GM12865 (cell line): ENCODE results near the gene MRPL9.
"Not testable (repeated sequence)": the region's sequence is repeated elsewhere in the genome, so short reads cannot be mapped to it uniquely, and the experiment has no call there.

Experiments
- DNase-seq: peaks from one replicate; pipeline ENCODE4 v3.0.0; 2010; ENCODE audit warnings: low read depth
- H3K4me3 ChIP-seq: 2 replicates; pipeline ENCODE4 v1.5.1; 2011; ENCODE audit warnings: mild to moderate bottlenecking, low read depth, low read length, control low read depth
- CTCF ChIP-seq: IDR thresholded peaks from 2 replicates; pipeline ENCODE4 v1.5.1; 2011; ENCODE audit warnings: low read length, control low read depth, low read depth, inconsistent platforms; ENCODE audit not compliant: insufficient read depth; ENCODE audit errors: missing control alignments

The MRPL9 gene

GRCh38 chr1:151783796-151784195, 20.5 kb upstream of the MRPL9 start:
- DNase-seq: no peak
- no peak overlapping the region for H3K4me3 ChIP-seq
- no peak for TF ChIP-seq CTCF

GRCh38 chr1:151782741-151783140, 19.4 kb upstream of the MRPL9 start:
- H3K4me3 ChIP-seq: no peak overlapping the region
- no peak for TF ChIP-seq CTCF
- DNase-seq: no peak

GRCh38 chr1:151782026-151782425, 18.7 kb upstream of the MRPL9 start:
- DNase-seq, H3K4me3 ChIP-seq: not testable (repeated sequence)

GRCh38 chr1:151780736-151781135, 17.4 kb upstream of the MRPL9 start:
- H3K4me3 ChIP-seq, DNase-seq: not testable (repeated sequence)

- no peak for DNase-seq
- H3K4me3 ChIP-seq: no peak overlapping the region
- TF ChIP-seq CTCF: no peak
These were observed 16.6 kb upstream of the MRPL9 start for GRCh38 chr1:151779852-151780251.

GRCh38 chr1:151777317-151777716, 14.0 kb upstream of the MRPL9 start:
- no peak overlapping the region for H3K4me3 ChIP-seq
- TF ChIP-seq CTCF: no peak
- no peak for DNase-seq

- no peak for TF ChIP-seq CTCF
- no peak overlapping the region for H3K4me3 ChIP-seq
- no peak for DNase-seq
These were observed 13.4 kb upstream of the MRPL9 start for GRCh38 chr1:151776665-151777062.

GRCh38 chr1:151775894-151776664, 12.8 kb upstream of the MRPL9 start:
- no peak overlapping the region for H3K4me3 ChIP-seq
- no peak for DNase-seq
- TF ChIP-seq CTCF: no peak
